ENCODE results near the gene FUZ.

The FUZ gene

GRCh38 chr19:49799271-49799797 is 13.8 kb downstream of the FUZ start:
- no peak for TF ChIP-seq EZH2phosphoT487 (IDR thresholded peaks at IDR 0.05; ENCODE audit: borderline replicate concordance, low read length)
- no peak for TF ChIP-seq CTCF (IDR thresholded peaks at IDR 0.05; ENCODE audit: low read depth, low read length, poor library complexity, severe bottlenecking)
- no peaks in the 10 kb centered on the region for H3K4me1 ChIP-seq (ENCODE audit: control insufficient read depth, low read length)
- H3K4me2 ChIP-seq (ENCODE audit: low read length): no peak overlapping the region
- H3F3A ChIP-seq (ENCODE audit: control insufficient read depth, insufficient read depth): no peaks in the 10 kb centered on the region
- no peaks in the 10 kb centered on the region for H4K20me1 ChIP-seq (ENCODE audit: control insufficient read depth, insufficient read depth, low read depth, low read length)
- H3K36me3 ChIP-seq (ENCODE audit: control insufficient read depth, low read length): peaks cover 58% of the 10 kb centered on the region
- H3K79me2 ChIP-seq (ENCODE audit: control insufficient read depth, low read length): no peaks in the 10 kb centered on the region
- H3K27ac ChIP-seq (ENCODE audit: low read depth, low read length): no peak overlapping the region
- H3K9me2 ChIP-seq (replicated peaks; ENCODE audit: control insufficient read depth, low read length): no peaks in the 10 kb centered on the region
- no peaks in the 10 kb centered on the region for H3K27me3 ChIP-seq (ENCODE audit: control insufficient read depth, low read length)
- H3K9me3 ChIP-seq (ENCODE audit: control insufficient read depth, insufficient read depth, low read length): no peaks in the 10 kb centered on the region
- H3K4me3 ChIP-seq (ENCODE audit: low read length): no peak overlapping the region

- H3K27ac ChIP-seq (ENCODE audit: low read depth, low read length): no peak overlapping the region
- no peak overlapping the region for H3K4me2 ChIP-seq (ENCODE audit: low read length)
- no peaks in the 10 kb centered on the region for H3F3A ChIP-seq (ENCODE audit: control insufficient read depth, insufficient read depth)
- no peaks in the 10 kb centered on the region for H3K79me2 ChIP-seq (ENCODE audit: control insufficient read depth, low read length)
- TF ChIP-seq CTCF (IDR thresholded peaks at IDR 0.05; ENCODE audit: low read depth, low read length, poor library complexity, severe bottlenecking) (no peak), EZH2phosphoT487 (IDR thresholded peaks at IDR 0.05; ENCODE audit: borderline replicate concordance, low read length) (no peak)
- no peaks in the 10 kb centered on the region for H3K9me2 ChIP-seq (replicated peaks; ENCODE audit: control insufficient read depth, low read length)
- no peaks in the 10 kb centered on the region for H3K9me3 ChIP-seq (ENCODE audit: control insufficient read depth, insufficient read depth, low read length)
- H4K20me1 ChIP-seq (ENCODE audit: control insufficient read depth, insufficient read depth, low read depth, low read length): no peaks in the 10 kb centered on the region
- no peaks in the 10 kb centered on the region for H3K4me1 ChIP-seq (ENCODE audit: control insufficient read depth, low read length)
- peaks cover 58% of the 10 kb centered on the region for H3K36me3 ChIP-seq (ENCODE audit: control insufficient read depth, low read length)
- H3K4me3 ChIP-seq (ENCODE audit: low read length): no peak overlapping the region
- H3K27me3 ChIP-seq (ENCODE audit: control insufficient read depth, low read length): no peaks in the 10 kb centered on the region
These were observed 14.5 kb downstream of the FUZ start for GRCh38 chr19:49798574-49798973.

- Histone ChIP-seq H3K4me2 (ENCODE audit: low read length) (no peak overlapping the region), H3K4me3 (ENCODE audit: low read length) (no peak overlapping the region), H3K4me1 (ENCODE audit: control insufficient read depth, low read length) (no peaks in the 10 kb centered on the region), H3K9me3 (ENCODE audit: control insufficient read depth, insufficient read depth, low read length) (no peaks in the 10 kb centered on the region), H3K79me2 (ENCODE audit: control insufficient read depth, low read length) (no peaks in the 10 kb centered on the region), H3F3A (ENCODE audit: control insufficient read depth, insufficient read depth) (no peaks in the 10 kb centered on the region), H3K27ac (ENCODE audit: low read depth, low read length) (no peak overlapping the region), H3K9me2 (replicated peaks; ENCODE audit: control insufficient read depth, low read length) (no peaks in the 10 kb centered on the region), H4K20me1 (ENCODE audit: control insufficient read depth, insufficient read depth, low read depth, low read length) (no peaks in the 10 kb centered on the region), H3K27me3 (ENCODE audit: control insufficient read depth, low read length) (no peaks in the 10 kb centered on the region), H3K36me3 (ENCODE audit: control insufficient read depth, low read length) (peaks cover 56% of the 10 kb centered on the region)
- TF ChIP-seq CTCF (IDR thresholded peaks at IDR 0.05; ENCODE audit: low read depth, low read length, poor library complexity, severe bottlenecking) (no peak), EZH2phosphoT487 (IDR thresholded peaks at IDR 0.05; ENCODE audit: borderline replicate concordance, low read length) (no peak)
These were observed 17.5 kb downstream of the FUZ start for GRCh38 chr19:49795615-49796014.

GRCh38 chr19:49793561-49793840 is 19.6 kb downstream of the FUZ start:
- H3K9me3 ChIP-seq (ENCODE audit: control insufficient read depth, insufficient read depth, low read length): no peaks in the 10 kb centered on the region
- no peak overlapping the region for H3K27ac ChIP-seq (ENCODE audit: low read depth, low read length)
- H3K9me2 ChIP-seq (replicated peaks; ENCODE audit: control insufficient read depth, low read length): no peaks in the 10 kb centered on the region
- no peak overlapping the region for H3K4me3 ChIP-seq (ENCODE audit: low read length)
- no peaks in the 10 kb centered on the region for H3K27me3 ChIP-seq (ENCODE audit: control insufficient read depth, low read length)
- TF ChIP-seq CTCF (IDR thresholded peaks at IDR 0.05; ENCODE audit: low read depth, low read length, poor library complexity, severe bottlenecking) (no peak), EZH2phosphoT487 (IDR thresholded peaks at IDR 0.05; ENCODE audit: borderline replicate concordance, low read length) (no peak)
- H3F3A ChIP-seq (ENCODE audit: control insufficient read depth, insufficient read depth): no peaks in the 10 kb centered on the region
- peaks cover 44% of the 10 kb centered on the region for H3K36me3 ChIP-seq (ENCODE audit: control insufficient read depth, low read length)
- H4K20me1 ChIP-seq (ENCODE audit: control insufficient read depth, insufficient read depth, low read depth, low read length): no peaks in the 10 kb centered on the region
- no peak overlapping the region for H3K4me2 ChIP-seq (ENCODE audit: low read length)
- no peaks in the 10 kb centered on the region for H3K4me1 ChIP-seq (ENCODE audit: control insufficient read depth, low read length)
- no peaks in the 10 kb centered on the region for H3K79me2 ChIP-seq (ENCODE audit: control insufficient read depth, low read length)

Measured in DOHH2 (cell line).